ENCODE measurements around the gene TTC28. TPM values are rescaled to one million over a fixed set of nuclear protein-coding genes. Genes with fewer than 3 reads are reported as not detected.
"Not testable (repeated sequence)": the region's sequence is repeated elsewhere in the genome, so short reads cannot be mapped to it uniquely, and the experiment has no call there.

TTC28 gene
- total and polyA plus RNA-seq, 7 donors: 0.23 to 102 (median 46.1) TPM

GRCh38 chr22:28465841-28466240, 213.8 kb downstream of the TTC28 start:
- Histone ChIP-seq H3K9me3 (no peaks in the 10 kb centered on the region), H3K4me3 (no peak overlapping the region), H3K36me3 (no peaks in the 10 kb centered on the region), H3K4me1 (peaks cover 0 to 6% (median 0%) of the 10 kb centered on the region in 4 donors), H3K27me3 (no peaks in the 10 kb centered on the region), H3K27ac (no peak overlapping the region)
- TF ChIP-seq EP300 (IDR thresholded peaks at IDR 0.05) (no peak), POLR2AphosphoS5 (IDR thresholded peaks at IDR 0.05) (no peak), CTCF (IDR thresholded peaks at IDR 0.05) (no peak), POLR2A (IDR thresholded peaks at IDR 0.05) (no peak)
- DNase-seq: no peak
- 23 to 64% methylated on average over 1 of the region's 1 CpG for WGBS, 2 donors
- intact Hi-C loops (cut with DNase I): no loop called here

GRCh38 chr22:28464127-28464526, 215.5 kb downstream of the TTC28 start:
- 26 to 69% methylated on average over 1 of the region's 1 CpG for WGBS, 2 donors

GRCh38 chr22:28463408-28463807, 216.2 kb downstream of the TTC28 start:
- DNase-seq; H3K36me3 ChIP-seq; H3K4me1 ChIP-seq; H3K4me3 ChIP-seq; H3K9me3 ChIP-seq; intact Hi-C loops (cut with DNase I); H3K27ac ChIP-seq; H3K27me3 ChIP-seq: not testable (repeated sequence)
- WGBS, 2 donors: 89 to 95% methylated on average over 1 of the region's 1 CpG

More at GRCh38 chr22:28464127-28464526, 215.5 kb downstream of the TTC28 start:
- Histone ChIP-seq H3K9me3 (no peaks in the 10 kb centered on the region), H3K4me3 (no peak overlapping the region), H3K36me3 (no peaks in the 10 kb centered on the region), H3K27me3 (no peaks in the 10 kb centered on the region), H3K4me1 (peaks cover 0 to 6% (median 0%) of the 10 kb centered on the region in 4 donors), H3K27ac (no peak overlapping the region)
- TF ChIP-seq EP300 (IDR thresholded peaks at IDR 0.05) (no peak), POLR2AphosphoS5 (IDR thresholded peaks at IDR 0.05) (no peak), POLR2A (IDR thresholded peaks at IDR 0.05) (no peak), CTCF (IDR thresholded peaks at IDR 0.05) (no peak)
- intact Hi-C loops (cut with DNase I): no loop called here
- DNase-seq: no peak

- peaks cover 0 to 6% (median 0%) of the 10 kb centered on the region in 4 donors for H3K4me1 ChIP-seq
- no peaks in the 10 kb centered on the region for H3K27me3 ChIP-seq
- TF ChIP-seq CTCF (IDR thresholded peaks at IDR 0.05) (no peak), EP300 (IDR thresholded peaks at IDR 0.05) (no peak), POLR2A (IDR thresholded peaks at IDR 0.05) (no peak), POLR2AphosphoS5 (IDR thresholded peaks at IDR 0.05) (no peak)
- no peaks in the 10 kb centered on the region for H3K9me3 ChIP-seq
- DNase-seq: no peak
- H3K36me3 ChIP-seq: no peaks in the 10 kb centered on the region
- H3K4me3 ChIP-seq: no peak overlapping the region
- no peak overlapping the region for H3K27ac ChIP-seq
- intact Hi-C loops (cut with DNase I): no loop called here
- 95 to 98% methylated on average over 2 of the region's 2 CpGs for WGBS, 2 donors
Observed at GRCh38 chr22:28462901-28463300, 216.7 kb downstream of the TTC28 start.

GRCh38 chr22:28462041-28462440, 217.6 kb downstream of the TTC28 start:
- H3K9me3 ChIP-seq: no peaks in the 10 kb centered on the region
- DNase-seq: no peak
- H3K36me3 ChIP-seq: no peaks in the 10 kb centered on the region
- no peaks in the 10 kb centered on the region for H3K27me3 ChIP-seq
- TF ChIP-seq POLR2AphosphoS5 (IDR thresholded peaks at IDR 0.05) (no peak), CTCF (IDR thresholded peaks at IDR 0.05) (no peak), POLR2A (IDR thresholded peaks at IDR 0.05) (no peak), EP300 (IDR thresholded peaks at IDR 0.05) (no peak)
- WGBS, 2 donors: 95 to 98% methylated on average over 1 of the region's 1 CpG
- H3K4me3 ChIP-seq: no peak overlapping the region
- peaks cover 0 to 6% (median 0%) of the 10 kb centered on the region in 4 donors for H3K4me1 ChIP-seq
- intact Hi-C loops (cut with DNase I): no loop called here
- no peak overlapping the region for H3K27ac ChIP-seq

Measured in sigmoid colon (tissue), 7 donors.